Duodenal mucosa (tissue), 2 donors: Measurements from ENCODE around the gene ELOVL6.
"Not testable (repeated sequence)": the region's sequence is repeated elsewhere in the genome, so short reads cannot be mapped to it uniquely, and the experiment has no call there.

Source experiments
- H3K27ac ChIP-seq: one replicate; pipeline ENCODE4 v1.7.0; 2013; ENCODE audit warnings: low read depth, low read length
- H3K27me3 ChIP-seq, 2 donors: one replicate each; pipeline ENCODE4 v1.7.0; 2013; ENCODE audit warnings: low read length in 2 of 2, control low read depth in 1 of 2; ENCODE audit not compliant: insufficient read depth in 2 of 2, control insufficient read depth in 1 of 2
- H3K36me3 ChIP-seq, 2 donors: one replicate each; pipeline ENCODE4 v1.7.0; 2013; ENCODE audit warnings: low read length in 2 of 2, control low read depth in 1 of 2; ENCODE audit not compliant: insufficient read depth in 2 of 2, control insufficient read depth in 1 of 2
- H3K4me1 ChIP-seq, 2 donors: one replicate each; pipeline ENCODE4 v1.7.0; 2013; ENCODE audit warnings: low read length in 2 of 2, control low read depth in 1 of 2; ENCODE audit not compliant: insufficient read depth in 2 of 2, control insufficient read depth in 1 of 2
- H3K4me3 ChIP-seq, 2 donors: one replicate each; pipeline ENCODE4 v1.7.0; 2013; ENCODE audit warnings: low read length in 2 of 2, low read depth in 1 of 2
- H3K9ac ChIP-seq, 2 donors: one replicate each; pipeline ENCODE4 v1.7.0; 2013; ENCODE audit warnings: low read length in 2 of 2, low read depth in 1 of 2
- H3K9me3 ChIP-seq, 2 donors: one replicate each; pipeline ENCODE4 v1.7.0; 2013; ENCODE audit warnings: low read length in 2 of 2, control low read depth in 1 of 2; ENCODE audit not compliant: control insufficient read depth in 1 of 2

ELOVL6 gene

DNA sequence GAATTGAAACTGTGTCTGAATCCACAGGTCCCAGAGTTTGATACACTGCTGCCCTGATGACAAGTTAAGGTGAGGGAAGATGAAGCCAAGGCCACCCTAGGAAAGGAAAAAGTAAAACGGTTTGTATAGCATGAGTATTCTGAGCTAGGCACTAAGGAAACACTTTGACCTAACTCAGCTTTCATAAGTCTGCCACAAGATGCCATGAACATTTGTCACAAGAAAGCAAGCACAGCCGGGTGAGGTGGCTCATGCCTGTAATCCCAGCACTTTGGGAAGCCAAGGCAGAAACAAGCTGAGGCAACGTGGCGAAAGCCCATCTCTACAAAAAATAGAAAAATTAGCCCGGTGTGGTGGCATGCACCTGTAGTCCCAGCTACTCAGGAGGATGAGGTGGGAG lies 34.2 kb downstream of the ELOVL6 start:
- no peak overlapping the region for H3K4me3 ChIP-seq
- H3K36me3 ChIP-seq = no peaks in the 10 kb centered on the region
- H3K9ac ChIP-seq = no peak overlapping the region
- H3K9me3 ChIP-seq = no peaks in the 10 kb centered on the region
- no peak overlapping the region for H3K27ac ChIP-seq
- H3K27me3 ChIP-seq = no peaks in the 10 kb centered on the region
- H3K4me1 ChIP-seq = peaks cover 23 to 31% of the 10 kb centered on the region in 2 donors

- Histone ChIP-seq H3K4me3 (no peak overlapping the region), H3K36me3 (no peaks in the 10 kb centered on the region), H3K9me3 (no peaks in the 10 kb centered on the region), H3K27me3 (no peaks in the 10 kb centered on the region), H3K4me1 (peaks cover 23 to 31% of the 10 kb centered on the region in 2 donors), H3K27ac (no peak overlapping the region), H3K9ac (no peak overlapping the region)
These were observed 34.9 kb downstream of the ELOVL6 start for GRCh38 chr4:110163327-110164069.

GRCh38 chr4:110160618-110161017 lies 37.8 kb downstream of the ELOVL6 start:
- H3K36me3 ChIP-seq = no peaks in the 10 kb centered on the region
- no peak overlapping the region for H3K27ac ChIP-seq
- H3K4me1 ChIP-seq = peaks cover 19 to 25% of the 10 kb centered on the region in 2 donors
- no peaks in the 10 kb centered on the region for H3K9me3 ChIP-seq
- no peaks in the 10 kb centered on the region for H3K27me3 ChIP-seq
- H3K4me3 ChIP-seq = no peak overlapping the region
- no peak overlapping the region for H3K9ac ChIP-seq

- peaks cover 9 to 15% of the 10 kb centered on the region in 2 donors for H3K4me1 ChIP-seq
- no peak overlapping the region for H3K4me3 ChIP-seq
- no peaks in the 10 kb centered on the region for H3K27me3 ChIP-seq
- H3K36me3 ChIP-seq = no peaks in the 10 kb centered on the region
- H3K27ac ChIP-seq = no peak overlapping the region
- no peaks in the 10 kb centered on the region for H3K9me3 ChIP-seq
- H3K9ac ChIP-seq = no peak overlapping the region
These were observed 38.9 kb downstream of the ELOVL6 start for GRCh38 chr4:110159541-110159940.

GRCh38 chr4:110157580-110157979 lies 40.8 kb downstream of the ELOVL6 start:
- Histone ChIP-seq H3K27me3 (no peaks in the 10 kb centered on the region), H3K4me1 (no peaks in the 10 kb centered on the region), H3K9me3 (no peaks in the 10 kb centered on the region), H3K9ac (no peak overlapping the region), H3K4me3 (no peak overlapping the region), H3K27ac (no peak overlapping the region), H3K36me3 (no peaks in the 10 kb centered on the region)

GRCh38 chr4:110157166-110157565 lies 41.2 kb downstream of the ELOVL6 start:
- H3K27ac ChIP-seq, H3K36me3 ChIP-seq, H3K27me3 ChIP-seq, H3K9me3 ChIP-seq, H3K9ac ChIP-seq, H3K4me3 ChIP-seq, H3K4me1 ChIP-seq: not testable (repeated sequence)

- Histone ChIP-seq H3K4me3 (no peak overlapping the region), H3K36me3 (no peaks in the 10 kb centered on the region), H3K27me3 (no peaks in the 10 kb centered on the region)
These were observed 42.0 kb downstream of the ELOVL6 start for GRCh38 chr4:110156442-110156841.

GRCh38 chr4:110155654-110156053 lies 42.8 kb downstream of the ELOVL6 start:
- Histone ChIP-seq H3K36me3 (no peaks in the 10 kb centered on the region), H3K27me3 (no peaks in the 10 kb centered on the region), H3K9ac (no peak overlapping the region)

More at GRCh38 chr4:110156442-110156841, 42.0 kb downstream of the ELOVL6 start:
- Histone ChIP-seq H3K4me1 (peaks cover 0 to 3% of the 10 kb centered on the region in 2 donors), H3K9me3 (no peaks in the 10 kb centered on the region), H3K27ac (no peak overlapping the region), H3K9ac (no peak overlapping the region)

DNA sequence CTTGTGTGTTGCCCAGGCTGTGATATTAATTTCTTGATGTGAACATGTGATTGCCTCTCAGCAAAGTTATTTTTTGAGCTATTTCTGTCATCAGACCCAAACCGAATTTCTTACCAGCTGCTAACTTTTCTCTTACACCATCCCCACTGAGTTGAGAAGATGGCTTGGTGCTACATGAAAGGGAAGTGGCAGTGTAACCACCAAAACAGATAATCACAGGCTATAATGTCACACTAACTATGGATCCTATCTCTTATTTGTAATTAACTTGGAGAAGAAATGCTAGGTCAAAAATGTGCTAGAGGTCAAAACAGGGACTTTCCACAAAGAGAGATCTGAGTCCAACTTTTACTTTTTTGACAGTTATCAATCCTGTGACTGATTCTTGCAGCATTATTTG lies 43.8 kb downstream of the ELOVL6 start:
- H3K27ac ChIP-seq = no peak overlapping the region
- no peaks in the 10 kb centered on the region for H3K36me3 ChIP-seq
- H3K9me3 ChIP-seq = no peaks in the 10 kb centered on the region
- no peak overlapping the region for H3K9ac ChIP-seq
- peaks cover 0 to 5% of the 10 kb centered on the region in 2 donors for H3K4me1 ChIP-seq
- no peaks in the 10 kb centered on the region for H3K27me3 ChIP-seq
- no peak overlapping the region for H3K4me3 ChIP-seq

More at GRCh38 chr4:110155654-110156053, 42.8 kb downstream of the ELOVL6 start:
- no peak overlapping the region for H3K4me3 ChIP-seq
- no peak overlapping the region for H3K27ac ChIP-seq
- H3K9me3 ChIP-seq = no peaks in the 10 kb centered on the region
- peaks cover 0 to 5% of the 10 kb centered on the region in 2 donors for H3K4me1 ChIP-seq

- Histone ChIP-seq H3K27me3 (no peaks in the 10 kb centered on the region), H3K9me3 (no peaks in the 10 kb centered on the region), H3K4me1 (peaks cover 0 to 5% of the 10 kb centered on the region in 2 donors), H3K4me3 (no peak overlapping the region), H3K36me3 (no peaks in the 10 kb centered on the region), H3K9ac (no peak overlapping the region), H3K27ac (no peak overlapping the region)
These were observed 46.0 kb downstream of the ELOVL6 start for GRCh38 chr4:110152386-110152785.
